ENCODE results near the gene MZT1.
A peak's percentile ranks its signal among the peaks of the same experiment; 100 is the strongest.

Gene MZT1

GRCh38 chr13:72716776-72717175 lies 10.7 kb downstream of the MZT1 start:
- no peak for DNase-seq (ENCODE audit: low spot score)
- no peak for TF ChIP-seq CTCF (IDR thresholded peaks at IDR 0.05; ENCODE audit: extremely low read depth, insufficient read depth, missing control alignments)
- in situ Hi-C loops (cut with MboI; ENCODE audit: low pct_unique_long_range_greater_than_20kb, low sequenced_read_pairs, unreplicated experiment), result no loop called here

- no peak for TF ChIP-seq CTCF (IDR thresholded peaks at IDR 0.05; ENCODE audit: extremely low read depth, insufficient read depth, missing control alignments)
- in situ Hi-C loops (cut with MboI; ENCODE audit: low pct_unique_long_range_greater_than_20kb, low sequenced_read_pairs, unreplicated experiment), result no loop called here
- no peak for DNase-seq (ENCODE audit: low spot score)
Measured at GRCh38 chr13:72700509-72700908, 26.9 kb downstream of the MZT1 start.

- in situ Hi-C loops (cut with MboI; ENCODE audit: low pct_unique_long_range_greater_than_20kb, low sequenced_read_pairs, unreplicated experiment), result no loop called here
- no peak for DNase-seq (ENCODE audit: low spot score)
- no peak for TF ChIP-seq CTCF (IDR thresholded peaks at IDR 0.05; ENCODE audit: extremely low read depth, insufficient read depth, missing control alignments)
Measured at GRCh38 chr13:72698164-72698563, 29.3 kb downstream of the MZT1 start.

- DNase-seq (ENCODE audit: low spot score), result no peak
- TF ChIP-seq CTCF (IDR thresholded peaks at IDR 0.05; ENCODE audit: extremely low read depth, insufficient read depth, missing control alignments), result peak; percentile 20
- in situ Hi-C loops (cut with MboI; ENCODE audit: low pct_unique_long_range_greater_than_20kb, low sequenced_read_pairs, unreplicated experiment), result no loop called here
Measured at GRCh38 chr13:72696579-72696978, 30.9 kb downstream of the MZT1 start.

- in situ Hi-C loops (cut with MboI; ENCODE audit: low pct_unique_long_range_greater_than_20kb, low sequenced_read_pairs, unreplicated experiment), result no loop called here
- no peak for TF ChIP-seq CTCF (IDR thresholded peaks at IDR 0.05; ENCODE audit: extremely low read depth, insufficient read depth, missing control alignments)
- no peak for DNase-seq (ENCODE audit: low spot score)
Measured at GRCh38 chr13:72694314-72694713, 33.1 kb downstream of the MZT1 start.

- DNase-seq (ENCODE audit: low spot score), result no peak
- in situ Hi-C loops (cut with MboI; ENCODE audit: low pct_unique_long_range_greater_than_20kb, low sequenced_read_pairs, unreplicated experiment), result no loop called here
Measured at GRCh38 chr13:72693832-72694231, 33.6 kb downstream of the MZT1 start.

More at GRCh38 chr13:72693832-72694231, 33.6 kb downstream of the MZT1 start:
- no peak for TF ChIP-seq CTCF (IDR thresholded peaks at IDR 0.05; ENCODE audit: extremely low read depth, insufficient read depth, missing control alignments)

All from GM13977 (cell line).